ENCODE measurements around the gene ZNF234.

The ZNF234 gene

DNA sequence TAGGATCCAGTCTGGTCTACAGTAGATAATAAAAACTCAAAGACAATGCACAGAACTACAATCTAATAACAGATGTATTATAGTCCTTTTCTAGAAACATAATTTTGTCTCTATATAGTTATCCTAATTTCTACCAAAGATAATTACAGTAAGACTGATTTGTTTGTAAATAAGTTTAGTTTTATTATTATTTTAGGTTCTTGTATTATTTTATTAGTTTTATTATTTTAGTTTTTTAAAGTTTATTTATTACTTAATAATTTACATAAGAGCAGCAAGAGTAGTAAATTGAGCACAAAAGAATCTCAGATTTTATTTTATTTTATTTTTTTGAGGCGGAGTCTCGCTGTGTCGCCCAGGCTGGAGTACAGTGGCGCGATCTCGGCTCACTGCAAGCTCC, 48.7 kb downstream of the ZNF234 start:
- H3K4me2 ChIP-seq (ENCODE audit: low read length) = no peak overlapping the region
- no peaks in the 10 kb centered on the region for H4K20me1 ChIP-seq (ENCODE audit: insufficient read depth, low read length)
- no peaks in the 10 kb centered on the region for H3K36me3 ChIP-seq (ENCODE audit: insufficient read depth, low read length)
- no peak overlapping the region for H3K4me3 ChIP-seq (ENCODE audit: low read depth, low read length, poor library complexity, severe bottlenecking)
- H3K9me3 ChIP-seq (ENCODE audit: low read length) = no peaks in the 10 kb centered on the region
- H3K27ac ChIP-seq (ENCODE audit: low read depth, low read length, poor library complexity, severe bottlenecking) = no peak overlapping the region
- H3K9ac ChIP-seq (ENCODE audit: low read length) = no peak overlapping the region
- H3K79me2 ChIP-seq (ENCODE audit: insufficient read depth, low read length) = no peaks in the 10 kb centered on the region
- no peaks in the 10 kb centered on the region; the same call in 1 of the 2 replicates for H3K9me2 ChIP-seq (ENCODE audit: low read depth, low read length)
- H2AFZ ChIP-seq (ENCODE audit: low read length) = no peak overlapping the region
- no peaks in the 10 kb centered on the region for H3F3A ChIP-seq (ENCODE audit: insufficient read depth, low read length)
- TF ChIP-seq EZH2 (IDR thresholded peaks at IDR 0.05; ENCODE audit: borderline replicate concordance, low read length) = no peak
- TF ChIP-seq, protein P1, sequence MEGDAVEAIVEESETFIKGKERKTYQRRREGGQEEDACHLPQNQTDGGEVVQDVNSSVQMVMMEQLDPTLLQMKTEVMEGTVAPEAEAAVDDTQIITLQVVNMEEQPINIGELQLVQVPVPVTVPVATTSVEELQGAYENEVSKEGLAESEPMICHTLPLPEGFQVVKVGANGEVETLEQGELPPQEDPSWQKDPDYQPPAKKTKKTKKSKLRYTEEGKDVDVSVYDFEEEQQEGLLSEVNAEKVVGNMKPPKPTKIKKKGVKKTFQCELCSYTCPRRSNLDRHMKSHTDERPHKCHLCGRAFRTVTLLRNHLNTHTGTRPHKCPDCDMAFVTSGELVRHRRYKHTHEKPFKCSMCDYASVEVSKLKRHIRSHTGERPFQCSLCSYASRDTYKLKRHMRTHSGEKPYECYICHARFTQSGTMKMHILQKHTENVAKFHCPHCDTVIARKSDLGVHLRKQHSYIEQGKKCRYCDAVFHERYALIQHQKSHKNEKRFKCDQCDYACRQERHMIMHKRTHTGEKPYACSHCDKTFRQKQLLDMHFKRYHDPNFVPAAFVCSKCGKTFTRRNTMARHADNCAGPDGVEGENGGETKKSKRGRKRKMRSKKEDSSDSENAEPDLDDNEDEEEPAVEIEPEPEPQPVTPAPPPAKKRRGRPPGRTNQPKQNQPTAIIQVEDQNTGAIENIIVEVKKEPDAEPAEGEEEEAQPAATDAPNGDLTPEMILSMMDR (IDR thresholded peaks at IDR 0.05; ENCODE audit: low read length) = no peak
- no peaks in the 10 kb centered on the region for H3K27me3 ChIP-seq (ENCODE audit: insufficient read depth, low read length)
- no peaks in the 10 kb centered on the region for H3K4me1 ChIP-seq (ENCODE audit: insufficient read depth, low read length, severe bottlenecking)

DNA sequence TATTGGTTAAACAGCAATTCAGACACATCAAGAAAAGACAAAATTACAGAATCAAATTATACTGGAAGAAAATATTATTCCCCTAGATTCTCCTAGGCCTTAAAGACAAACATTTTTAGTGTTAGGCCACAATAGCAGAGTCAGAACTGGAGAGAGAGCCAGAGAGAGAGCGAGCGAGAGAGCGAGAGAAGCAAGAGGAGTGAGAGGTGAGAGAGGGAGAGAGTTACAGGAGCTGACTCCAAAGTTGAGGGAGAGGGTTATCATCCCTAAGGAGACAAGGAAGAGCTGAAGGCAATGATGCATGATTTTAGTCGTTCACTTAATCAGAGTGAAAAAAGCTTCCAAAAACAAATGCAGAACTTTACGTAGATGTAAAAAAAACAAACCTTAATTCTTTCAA, 50.8 kb downstream of the ZNF234 start:
- Histone ChIP-seq H3K9me3 (ENCODE audit: low read length) (no peaks in the 10 kb centered on the region), H3F3A (ENCODE audit: insufficient read depth, low read length) (no peaks in the 10 kb centered on the region), H3K9me2 (ENCODE audit: low read depth, low read length) (no peaks in the 10 kb centered on the region; the same call in 1 of the 2 replicates), H3K27me3 (ENCODE audit: insufficient read depth, low read length) (no peaks in the 10 kb centered on the region), H3K4me1 (ENCODE audit: insufficient read depth, low read length, severe bottlenecking) (no peaks in the 10 kb centered on the region), H4K20me1 (ENCODE audit: insufficient read depth, low read length) (no peaks in the 10 kb centered on the region), H3K4me2 (ENCODE audit: low read length) (no peak overlapping the region), H3K27ac (ENCODE audit: low read depth, low read length, poor library complexity, severe bottlenecking) (no peak overlapping the region), H2AFZ (ENCODE audit: low read length) (no peak overlapping the region), H3K4me3 (ENCODE audit: low read depth, low read length, poor library complexity, severe bottlenecking) (no peak overlapping the region), H3K9ac (ENCODE audit: low read length) (no peak overlapping the region), H3K36me3 (ENCODE audit: insufficient read depth, low read length) (no peaks in the 10 kb centered on the region), H3K79me2 (ENCODE audit: insufficient read depth, low read length) (no peaks in the 10 kb centered on the region)
- TF ChIP-seq, protein P1 (IDR thresholded peaks at IDR 0.05; ENCODE audit: low read length) = no peak
- no peak for TF ChIP-seq EZH2 (IDR thresholded peaks at IDR 0.05; ENCODE audit: borderline replicate concordance, low read length)

DNA sequence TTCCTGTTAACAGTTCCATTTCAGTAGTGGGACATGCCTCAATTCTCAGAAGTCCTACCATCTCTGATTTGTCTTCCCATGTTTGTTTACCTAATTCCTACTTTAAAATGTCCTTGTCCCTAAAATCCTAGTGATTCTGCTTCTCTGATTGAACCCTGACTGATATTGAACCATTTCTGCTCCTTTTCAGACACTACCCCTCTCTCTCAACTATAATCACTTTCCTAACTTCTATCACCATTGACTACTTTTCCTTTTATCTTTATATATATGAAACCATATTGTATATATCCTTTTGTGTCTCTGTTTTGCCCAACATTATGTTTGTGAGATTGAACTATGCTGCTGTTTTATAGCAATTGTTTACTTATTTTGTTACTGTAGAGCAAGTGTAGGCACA, 55.4 kb downstream of the ZNF234 start:
- no peaks in the 10 kb centered on the region for H3K79me2 ChIP-seq (ENCODE audit: insufficient read depth, low read length)
- no peak overlapping the region for H3K27ac ChIP-seq (ENCODE audit: low read depth, low read length, poor library complexity, severe bottlenecking)
- no peak overlapping the region for H3K9ac ChIP-seq (ENCODE audit: low read length)
- H4K20me1 ChIP-seq (ENCODE audit: insufficient read depth, low read length) = no peaks in the 10 kb centered on the region
- H3K4me1 ChIP-seq (ENCODE audit: insufficient read depth, low read length, severe bottlenecking) = no peaks in the 10 kb centered on the region
- H3K27me3 ChIP-seq (ENCODE audit: insufficient read depth, low read length) = no peaks in the 10 kb centered on the region
- H3F3A ChIP-seq (ENCODE audit: insufficient read depth, low read length) = no peaks in the 10 kb centered on the region
- no peak overlapping the region for H3K4me3 ChIP-seq (ENCODE audit: low read depth, low read length, poor library complexity, severe bottlenecking)
- H2AFZ ChIP-seq (ENCODE audit: low read length) = no peak overlapping the region
- H3K9me3 ChIP-seq (ENCODE audit: low read length) = no peaks in the 10 kb centered on the region
- no peak overlapping the region for H3K4me2 ChIP-seq (ENCODE audit: low read length)
- H3K36me3 ChIP-seq (ENCODE audit: insufficient read depth, low read length) = no peaks in the 10 kb centered on the region
- TF ChIP-seq, protein P1 (IDR thresholded peaks at IDR 0.05; ENCODE audit: low read length) = no peak
- no peak for TF ChIP-seq EZH2 (IDR thresholded peaks at IDR 0.05; ENCODE audit: borderline replicate concordance, low read length)
- no peaks in the 10 kb centered on the region for H3K9me2 ChIP-seq (ENCODE audit: low read depth, low read length)
